ENCODE measurements around the gene ARL5B. TPM values are rescaled to one million over a fixed set of nuclear protein-coding genes. Genes with fewer than 3 reads are reported as not detected.

Gene ARL5B
- total RNA-seq, 1 donor: 9.2 TPM

DNA sequence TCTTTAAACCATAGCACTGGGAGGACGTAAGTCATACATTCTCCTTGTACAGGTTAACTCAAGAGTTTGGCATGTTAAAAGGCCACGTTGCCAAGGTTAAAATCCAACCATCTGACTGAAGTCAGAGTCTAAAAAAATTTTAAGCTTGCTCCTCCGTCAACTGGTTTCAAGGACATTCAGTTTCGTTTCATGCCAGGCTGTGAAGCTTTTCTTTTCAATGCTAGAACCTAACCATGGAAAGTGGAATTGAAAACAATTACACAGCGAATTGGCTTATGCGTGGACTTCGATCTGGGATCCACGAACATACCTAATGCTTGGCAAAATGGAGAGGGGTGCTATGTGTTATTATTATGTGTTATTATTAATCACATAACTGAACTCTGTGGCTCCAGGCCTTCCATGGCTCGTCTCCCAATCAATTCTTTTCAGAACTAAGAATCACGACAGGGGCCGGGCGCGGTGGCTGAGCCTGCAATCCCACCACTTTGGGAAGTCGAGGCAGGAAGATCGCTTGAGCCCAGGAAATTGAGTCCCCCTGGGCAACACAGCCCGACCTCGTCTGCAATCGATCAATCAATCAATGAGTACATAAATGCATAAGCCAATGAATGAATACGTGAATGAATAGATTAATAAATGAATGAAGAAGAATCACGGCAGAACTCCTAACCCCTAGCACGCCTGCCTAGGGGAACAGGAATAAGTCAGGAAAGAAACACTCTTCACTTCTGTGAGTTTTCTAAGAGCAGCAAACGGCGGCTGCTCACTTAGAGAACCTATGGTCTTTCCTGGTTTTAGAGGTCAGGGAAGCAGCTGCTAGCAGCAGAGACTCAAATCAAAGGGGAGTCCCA lies 733 bp upstream of the ARL5B start:
- peak in 2 of 3 donors; percentile 4 to 34 for DNase-seq (ENCODE audit: low read depth in 2 of 3, low spot score in 2 of 3)

DNA sequence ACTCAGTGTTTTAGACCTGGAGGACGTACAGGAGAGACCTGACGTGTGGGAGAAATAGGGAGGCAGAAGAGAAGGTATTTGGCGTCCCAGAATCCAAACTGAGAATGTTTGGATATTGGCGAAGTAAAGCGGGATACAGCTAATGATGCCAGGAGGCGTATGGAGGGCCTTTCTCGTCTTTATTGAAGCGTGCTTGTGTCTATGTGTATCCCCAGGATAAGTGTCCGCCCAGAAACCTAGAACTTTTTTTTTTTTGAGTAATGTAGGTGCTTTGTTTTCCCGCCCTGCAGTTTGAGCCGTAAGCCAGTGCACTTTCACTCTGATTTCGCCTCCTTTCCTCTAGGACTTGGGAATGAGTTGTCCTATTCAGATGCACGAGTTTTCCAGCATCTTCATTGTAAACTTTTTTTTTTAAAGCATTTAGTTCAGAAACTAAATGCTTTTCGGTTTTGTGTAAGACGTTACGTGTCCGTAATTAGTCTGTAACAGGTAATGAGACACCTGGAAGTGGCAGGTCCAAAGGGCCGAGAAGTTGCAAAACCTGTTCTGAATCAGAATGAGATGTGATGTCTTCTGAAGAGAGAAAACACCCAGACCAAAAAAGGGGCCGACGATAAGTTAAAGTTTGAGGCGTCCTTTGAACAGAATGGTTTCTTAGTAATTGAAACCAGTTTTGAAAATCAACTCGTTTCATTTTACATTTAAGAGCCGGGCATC lies 746 bp downstream of the ARL5B start:
- DNase-seq (ENCODE audit: low read depth in 2 of 3, low spot score in 2 of 3): peak; percentile 2 to 35 (median 28)

DNA sequence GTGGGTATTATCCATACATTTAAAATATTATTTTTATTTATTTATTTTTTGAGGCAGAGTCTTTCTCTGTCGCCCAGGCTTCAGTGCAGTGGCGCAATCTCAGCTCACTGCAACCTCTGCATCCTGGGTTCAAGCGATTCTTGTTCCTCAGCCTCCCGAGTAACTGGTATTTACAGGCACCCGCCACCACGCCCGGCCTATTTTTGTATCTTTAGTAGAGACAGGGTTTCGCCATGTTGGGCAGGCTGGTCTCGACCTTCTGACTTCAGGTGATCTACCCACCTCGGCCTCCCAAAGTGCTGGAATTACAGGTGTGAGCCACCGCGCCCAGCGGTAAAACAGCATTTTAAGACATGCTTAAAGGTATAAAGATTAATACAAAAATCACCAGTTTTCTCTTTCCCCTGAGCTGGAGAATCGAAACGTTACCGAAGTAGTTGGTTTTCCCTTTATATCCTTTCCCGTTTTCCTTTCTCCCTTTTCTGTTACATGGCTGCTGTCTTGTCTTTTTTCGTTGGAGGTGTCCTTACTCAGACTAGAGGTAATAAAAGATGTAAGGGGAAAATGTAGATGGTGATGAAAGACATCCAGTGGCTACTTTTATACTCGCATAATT lies 1.7 kb downstream of the ARL5B start:
- no peak for DNase-seq (ENCODE audit: low read depth in 2 of 3, low spot score in 2 of 3)

DNA sequence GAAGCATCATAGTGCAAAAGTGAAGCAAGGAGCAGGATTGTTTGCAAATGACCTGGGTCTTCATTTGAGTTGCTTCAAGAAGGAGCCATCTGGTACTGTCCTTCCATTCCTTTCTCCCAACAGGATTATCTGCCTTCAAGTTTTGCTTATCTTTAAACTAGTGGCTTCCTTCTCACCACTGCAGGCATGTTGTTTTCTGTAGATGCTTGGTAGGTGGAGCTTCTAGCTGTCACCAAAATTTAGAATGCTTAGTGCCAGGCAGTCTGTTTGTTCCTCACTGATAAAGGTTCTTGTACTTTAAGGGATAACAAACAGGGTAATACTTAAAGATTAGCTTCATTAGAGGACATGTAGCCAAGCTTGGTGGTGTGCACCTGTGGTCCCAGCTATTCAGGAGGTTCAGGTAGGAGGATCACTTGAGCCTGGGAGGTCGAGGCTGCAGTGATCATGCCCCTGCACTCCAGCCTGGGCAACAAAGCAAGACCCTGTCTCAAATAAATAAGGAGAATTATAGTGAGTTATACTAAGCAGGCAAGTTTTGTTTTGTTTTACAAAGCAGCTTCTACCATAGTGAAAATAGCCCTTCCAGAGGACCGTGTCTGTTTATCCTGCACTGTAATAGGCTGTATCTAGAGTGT lies 5.7 kb downstream of the ARL5B start:
- no peak for DNase-seq (ENCODE audit: low read depth in 2 of 3, low spot score in 2 of 3)

DNA sequence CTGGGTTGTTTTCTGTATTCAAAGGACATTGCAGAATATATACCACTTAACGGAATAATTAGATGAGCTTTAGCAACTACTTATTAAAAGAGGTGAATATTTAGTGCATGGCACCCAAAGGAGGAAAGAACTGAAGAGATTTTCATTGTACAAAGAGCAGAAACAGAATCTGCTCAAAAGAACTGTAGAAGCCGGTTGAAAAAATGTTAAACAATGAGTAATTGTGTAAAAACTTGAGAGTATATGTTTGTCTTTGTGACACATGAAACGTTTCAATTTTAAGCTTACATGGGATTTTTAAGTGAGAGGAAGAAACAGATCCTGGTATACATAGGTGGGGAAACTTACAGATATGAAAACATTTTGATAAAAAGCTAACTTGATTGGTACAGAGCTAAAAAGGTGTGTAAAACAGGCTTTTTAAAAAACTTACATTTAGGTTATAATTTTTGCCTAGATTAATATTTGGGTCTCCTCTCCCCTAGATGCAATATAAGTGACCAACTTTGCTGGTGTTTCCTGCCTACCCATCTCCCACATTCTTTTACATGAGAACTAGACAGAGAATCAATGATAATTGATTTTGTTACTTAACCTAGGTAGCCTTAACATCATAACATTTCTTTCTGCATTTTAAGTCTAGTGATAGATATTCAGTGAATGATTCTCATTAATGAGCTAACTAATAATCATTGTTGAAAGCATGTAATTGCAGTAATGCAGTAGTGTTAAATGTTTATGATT lies 6.8 kb downstream of the ARL5B start:
- DNase-seq (ENCODE audit: low read depth in 2 of 3, low spot score in 2 of 3): no peak

DNA sequence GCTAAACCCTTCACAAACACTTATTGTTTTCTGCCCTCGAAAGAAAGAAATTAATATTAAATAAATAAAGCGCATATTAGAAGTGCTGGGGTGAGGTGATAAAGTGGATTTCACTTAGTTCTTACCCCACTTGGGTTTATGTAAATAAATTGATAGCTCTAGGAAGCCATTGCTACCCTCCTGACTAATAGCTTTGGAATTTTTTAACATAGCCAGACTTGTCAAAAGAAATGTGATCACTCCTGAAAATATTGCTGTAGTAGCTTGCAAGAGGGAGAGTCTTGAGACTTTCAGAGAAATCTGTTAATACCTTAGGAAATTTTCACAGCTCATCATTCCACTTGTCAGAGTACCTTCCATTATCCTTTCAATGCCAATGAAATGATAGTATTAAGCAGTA lies 7.6 kb downstream of the ARL5B start:
- DNase-seq (ENCODE audit: low read depth in 2 of 3, low spot score in 2 of 3): no peak

DNA sequence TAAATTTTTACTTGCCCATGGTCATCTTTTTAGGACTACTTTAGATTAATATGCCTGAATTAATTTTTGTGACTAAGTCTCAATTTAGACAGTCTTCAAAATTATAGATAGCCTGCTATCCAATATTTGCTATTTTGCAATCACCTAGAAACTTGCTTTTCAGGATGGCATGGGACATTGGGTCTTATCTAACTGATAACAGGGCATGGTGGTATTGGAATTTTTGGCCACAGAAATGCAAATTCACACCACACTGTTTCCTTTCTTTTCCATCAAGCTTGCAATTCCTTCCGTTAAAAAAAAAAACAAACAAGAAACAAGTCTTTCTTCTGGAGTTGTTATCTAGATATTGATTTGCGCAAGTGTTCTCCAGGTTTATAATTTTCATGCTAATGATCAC lies 8.8 kb downstream of the ARL5B start:
- no peak for DNase-seq (ENCODE audit: low read depth in 2 of 3, low spot score in 2 of 3)

DNA sequence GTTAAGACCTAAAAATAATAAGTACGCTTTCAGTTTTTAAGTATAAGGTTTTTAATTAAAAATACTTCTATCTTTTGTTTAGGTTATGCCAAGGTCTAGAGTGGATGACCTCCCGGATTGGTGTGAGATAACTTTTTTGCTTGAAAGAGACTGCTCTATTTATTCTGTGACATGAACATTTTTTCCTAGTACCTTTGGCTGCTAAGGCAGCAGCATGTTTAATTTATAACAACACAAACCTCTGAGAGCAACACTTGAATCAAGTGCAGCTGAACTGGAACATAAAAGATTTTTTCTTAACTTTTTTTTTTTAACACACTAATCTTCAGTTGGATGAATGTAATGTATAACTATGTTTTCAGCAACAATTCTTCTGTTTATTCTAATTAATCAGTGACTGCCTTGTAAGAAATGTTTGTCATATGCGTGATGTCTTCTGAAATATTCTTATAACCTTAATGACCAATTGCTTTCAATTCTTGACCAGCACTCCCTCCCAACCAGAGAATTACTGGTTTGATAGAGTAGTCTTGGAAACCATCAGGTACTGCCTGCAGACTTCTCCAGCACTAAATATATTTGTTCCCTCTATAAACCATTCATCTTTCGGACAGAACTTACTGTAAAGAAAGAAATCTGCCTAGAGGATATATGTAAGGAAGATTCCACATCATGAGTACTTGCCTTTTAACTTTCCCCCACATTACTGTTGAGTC lies 16.0 kb downstream of the ARL5B start:
- no peak for DNase-seq (ENCODE audit: low read depth in 2 of 3, low spot score in 2 of 3)

DNA sequence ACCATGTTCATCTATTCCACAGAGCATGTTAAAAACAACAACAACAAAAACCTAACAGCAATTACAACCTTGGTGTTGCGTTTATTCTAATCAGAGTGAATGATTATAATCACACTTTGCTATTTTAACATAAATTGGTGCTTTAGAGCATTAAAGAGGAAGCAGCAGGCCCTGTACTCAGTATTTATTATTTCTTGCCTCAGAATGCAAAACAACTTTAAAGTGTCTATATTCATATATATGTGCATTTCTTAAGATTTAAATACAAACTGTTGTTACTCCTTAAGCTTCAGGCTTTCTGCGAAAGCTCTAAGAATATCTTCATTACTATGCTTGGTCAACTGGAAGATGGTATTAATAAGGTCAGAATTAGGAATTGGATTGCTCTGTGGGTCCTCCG lies 21.5 kb downstream of the ARL5B start:
- DNase-seq (ENCODE audit: low read depth in 2 of 3, low spot score in 2 of 3): no peak

DNA sequence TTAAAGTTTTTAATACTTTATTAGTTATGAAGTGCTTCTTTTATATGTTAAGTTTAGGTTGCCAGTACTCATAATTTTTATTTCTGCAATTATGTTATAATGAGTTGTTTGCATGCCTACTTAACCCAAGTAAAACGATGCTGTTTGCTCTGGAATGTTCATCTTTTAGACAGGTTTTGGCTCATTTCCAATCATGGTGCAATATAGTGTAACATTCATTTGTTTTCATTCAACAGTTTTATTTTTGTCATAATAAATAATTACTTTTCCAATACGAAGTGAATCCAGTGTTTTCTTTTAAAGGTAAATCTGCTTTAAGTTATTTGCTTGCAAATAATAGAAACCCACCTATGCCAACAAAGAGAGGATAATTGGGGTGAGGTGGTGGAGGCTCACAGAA lies 22.1 kb downstream of the ARL5B start:
- no peak for DNase-seq (ENCODE audit: low read depth in 2 of 3, low spot score in 2 of 3)

DNA sequence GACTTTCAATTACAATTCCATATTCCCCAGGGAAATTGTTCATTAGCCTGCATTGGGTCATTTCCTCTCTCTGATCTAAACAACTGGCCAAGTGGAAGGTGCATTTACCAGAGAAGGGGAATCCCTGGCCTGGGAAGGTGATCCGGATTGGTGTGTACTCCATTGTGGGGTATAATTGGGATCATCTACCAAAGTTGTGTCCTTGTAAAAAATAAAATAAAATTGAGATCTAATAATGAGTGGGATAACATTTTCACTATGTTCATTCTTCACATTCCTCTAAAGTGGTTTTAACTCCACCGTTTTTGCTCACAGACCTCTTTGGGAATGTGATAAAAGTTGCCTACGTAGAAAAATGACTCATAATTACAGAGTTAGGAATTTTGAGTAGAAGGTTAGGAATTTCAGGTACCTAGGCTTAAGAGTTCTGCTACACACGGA lies 22.8 kb downstream of the ARL5B start:
- DNase-seq (ENCODE audit: low read depth in 2 of 3, low spot score in 2 of 3): no peak

DNA sequence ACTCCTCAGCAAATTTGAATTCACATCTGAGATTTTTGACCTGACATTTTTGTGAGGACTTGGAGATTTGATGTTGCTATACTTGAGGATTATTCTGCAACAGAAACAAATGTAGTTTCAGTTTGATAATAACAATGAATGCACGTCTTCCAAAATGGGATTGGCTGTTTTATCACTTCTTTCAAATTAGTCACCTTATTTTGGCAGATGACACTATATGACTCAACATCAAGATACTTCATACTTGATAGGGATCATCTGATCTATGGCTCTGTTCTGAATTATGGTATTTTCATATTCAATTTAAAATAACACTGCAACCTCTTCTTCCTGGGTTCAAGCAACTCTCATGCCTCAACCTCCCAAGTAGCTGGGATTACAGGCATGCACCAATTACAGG lies 24.2 kb downstream of the ARL5B start:
- no peak for DNase-seq (ENCODE audit: low read depth in 2 of 3, low spot score in 2 of 3)

DNA sequence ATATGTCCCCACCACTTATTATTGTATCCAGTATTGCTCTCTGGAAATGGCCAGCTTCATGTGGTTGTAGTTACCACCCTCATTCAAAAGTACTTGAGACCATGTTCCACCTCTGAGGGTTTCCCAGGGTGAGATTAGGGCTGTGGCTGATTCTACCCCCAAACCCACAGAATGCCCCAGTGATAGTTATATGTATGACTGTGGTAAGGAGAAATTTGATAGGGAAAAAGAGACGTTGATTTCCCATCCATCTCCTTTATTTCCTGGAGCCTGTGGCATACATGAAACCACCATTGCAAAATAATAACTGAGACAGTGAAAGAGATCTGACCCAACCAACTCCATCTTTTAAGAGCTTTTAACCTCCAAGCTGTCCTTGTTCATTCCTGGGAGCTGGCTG lies 25.2 kb downstream of the ARL5B start:
- DNase-seq (ENCODE audit: low read depth in 2 of 3, low spot score in 2 of 3): no peak

DNA sequence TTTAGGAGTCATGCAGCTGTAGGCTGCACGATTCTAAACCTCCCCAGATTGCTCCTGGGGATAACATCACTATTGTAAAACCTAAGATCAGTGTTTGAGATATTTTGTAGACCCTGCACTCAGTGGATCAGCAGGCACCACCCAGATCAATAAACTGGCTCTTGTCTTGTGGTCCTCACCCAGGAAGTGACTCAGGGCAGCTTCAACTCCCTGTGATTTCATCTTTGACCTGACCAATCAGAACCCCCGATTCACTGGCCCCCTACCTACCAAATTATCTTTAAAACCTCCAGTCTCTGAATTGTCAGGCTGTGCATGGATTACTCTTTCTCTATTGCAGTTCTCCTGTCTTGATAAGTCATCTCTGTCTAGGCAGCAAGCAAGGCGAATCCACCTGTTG lies 25.7 kb downstream of the ARL5B start:
- DNase-seq (ENCODE audit: low read depth in 2 of 3, low spot score in 2 of 3): no peak

DNA sequence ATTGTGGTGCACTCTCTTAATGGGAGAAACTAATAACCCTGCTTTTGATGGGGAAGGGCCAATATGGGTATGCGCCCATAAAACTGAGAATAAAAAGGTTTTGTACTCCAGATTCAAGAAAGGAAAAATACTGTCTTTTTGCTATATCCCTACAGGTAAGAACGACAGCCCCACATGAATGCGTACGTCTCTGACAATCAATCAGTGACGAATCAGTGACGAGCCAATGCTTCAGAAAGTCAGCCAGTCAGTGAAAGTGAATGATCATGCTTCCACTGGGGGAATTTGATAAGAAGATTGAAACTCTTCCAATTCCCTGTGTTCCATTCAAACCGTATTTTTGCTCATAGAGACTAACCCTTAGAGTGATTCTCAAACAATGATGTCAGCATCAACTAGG lies 26.3 kb downstream of the ARL5B start:
- no peak for DNase-seq (ENCODE audit: low read depth in 2 of 3, low spot score in 2 of 3)

DNA sequence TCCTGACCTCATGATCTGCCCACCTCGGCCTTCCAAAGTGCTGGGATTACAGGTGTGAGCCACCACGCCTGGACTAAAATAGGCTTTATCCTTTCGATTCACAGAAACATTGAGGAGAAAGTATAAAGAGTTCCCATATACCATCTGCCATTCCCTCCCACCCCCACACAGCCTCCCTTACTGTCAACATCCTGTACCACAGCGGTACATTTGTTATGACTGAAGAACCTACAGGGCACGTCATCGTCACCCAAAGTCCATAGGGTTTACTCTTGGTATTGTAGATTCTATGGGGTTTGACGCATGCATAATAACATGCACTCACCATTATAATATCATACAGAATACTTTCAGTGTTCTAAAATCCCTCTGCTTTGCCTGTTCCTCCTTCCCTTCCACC lies 28.0 kb downstream of the ARL5B start:
- no peak for DNase-seq (ENCODE audit: low read depth in 2 of 3, low spot score in 2 of 3)

DNA sequence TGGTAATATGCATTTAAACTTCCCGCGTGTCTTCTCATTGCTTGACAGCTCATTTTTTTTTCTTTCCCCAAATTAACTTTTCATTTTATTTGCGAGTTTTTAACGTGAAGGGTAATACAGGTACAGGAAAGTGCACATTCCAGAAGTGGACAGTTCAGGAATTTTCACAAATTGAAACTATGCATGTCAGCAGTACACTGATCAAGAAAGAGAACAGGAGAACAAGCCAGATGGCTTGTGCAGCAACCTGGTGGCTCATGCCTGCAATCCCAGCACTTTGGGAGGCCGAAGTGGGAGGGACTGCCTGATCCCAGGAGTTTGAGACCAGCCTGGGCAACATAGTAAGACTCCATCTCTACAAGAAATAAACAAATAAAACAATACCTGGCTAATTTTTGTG lies 28.5 kb downstream of the ARL5B start:
- no peak for DNase-seq (ENCODE audit: low read depth in 2 of 3, low spot score in 2 of 3)

DNA sequence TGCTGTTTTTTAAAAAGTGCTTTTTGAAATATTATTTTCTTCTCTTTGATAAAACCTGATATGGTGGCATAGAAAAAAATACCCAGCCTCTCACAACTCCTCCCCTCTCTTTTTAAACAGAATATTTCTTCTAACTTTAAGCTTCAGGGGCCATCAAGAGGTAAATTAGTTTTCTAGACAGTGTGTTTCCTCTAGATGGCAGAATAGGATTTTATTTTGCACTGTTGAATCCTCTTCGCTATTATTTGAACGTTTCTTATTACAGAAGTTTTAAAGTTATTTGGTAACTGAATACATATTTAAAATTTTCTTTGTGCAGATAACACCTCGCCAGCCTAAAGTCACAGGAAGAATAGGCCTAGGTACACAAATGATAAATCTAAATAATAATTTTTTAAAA lies 30.3 kb downstream of the ARL5B start:
- DNase-seq (ENCODE audit: low read depth in 2 of 3, low spot score in 2 of 3): peak in 2 of 3 donors; percentile 6 to 55

DNA sequence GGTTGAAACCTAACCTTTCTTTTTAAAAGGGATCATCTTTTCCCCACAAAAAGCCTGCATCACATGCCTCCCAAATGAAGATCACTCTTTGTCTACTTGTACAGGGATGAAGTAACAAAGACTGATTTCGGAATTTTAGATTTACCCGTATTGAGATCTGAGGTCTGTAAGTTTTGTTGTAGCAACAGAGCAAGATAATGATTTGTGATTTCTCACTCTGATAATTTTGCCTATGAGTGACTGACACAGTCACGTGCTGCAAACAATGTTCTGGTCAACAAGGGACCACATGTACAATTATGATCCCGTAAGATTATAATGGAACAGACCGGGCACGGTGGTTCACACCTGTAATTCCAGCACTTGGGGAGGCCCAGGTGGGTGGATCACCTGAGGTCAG lies 31.3 kb downstream of the ARL5B start:
- no peak for DNase-seq (ENCODE audit: low read depth in 2 of 3, low spot score in 2 of 3)
